GM20000 (cell line): ENCODE results near the gene CCDC187.

Experiments
- DNase-seq: peaks from one replicate; pipeline ENCODE4 v3.0.0; 2012; ENCODE audit warnings: low spot score
- CTCF ChIP-seq: IDR thresholded peaks from 2 replicates; pipeline ENCODE4 v1.5.1; 2012; ENCODE audit warnings: mild to moderate bottlenecking, control low read depth; ENCODE audit errors: extremely low read depth, missing control alignments

Gene CCDC187

DNA sequence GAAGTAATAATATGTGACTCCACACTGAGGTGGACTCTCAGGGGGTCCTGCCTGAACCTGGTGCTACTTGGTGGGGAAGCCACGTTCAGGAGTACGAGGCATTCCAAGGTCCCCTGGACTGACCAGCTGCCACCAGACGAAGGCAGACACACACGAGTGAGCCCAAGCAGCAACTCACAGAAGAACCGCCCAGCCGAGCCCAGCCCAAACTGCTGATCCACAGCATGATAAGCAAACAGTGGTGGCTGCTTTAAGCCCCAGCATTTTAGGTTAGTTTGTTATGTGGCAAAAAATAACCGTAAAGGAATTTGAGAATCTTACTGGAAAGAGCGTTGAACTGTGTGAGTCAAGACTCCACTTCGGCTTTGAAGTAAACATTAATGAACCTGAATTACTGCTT lies 90.2 kb downstream of the CCDC187 start:
- DNase-seq: no peak
- TF ChIP-seq CTCF: no peak

GRCh38 chr9:136212345-136212950 lies 91.4 kb downstream of the CCDC187 start:
- TF ChIP-seq CTCF: no peak

GRCh38 chr9:136211441-136212344 lies 92.2 kb downstream of the CCDC187 start:
- DNase-seq: no peak
- no peak for TF ChIP-seq CTCF

More at GRCh38 chr9:136212345-136212950, 91.4 kb downstream of the CCDC187 start:
- no peak for DNase-seq

- no peak for DNase-seq
- TF ChIP-seq CTCF: no peak
Observed at GRCh38 chr9:136211006-136211405, 92.9 kb downstream of the CCDC187 start.

DNA sequence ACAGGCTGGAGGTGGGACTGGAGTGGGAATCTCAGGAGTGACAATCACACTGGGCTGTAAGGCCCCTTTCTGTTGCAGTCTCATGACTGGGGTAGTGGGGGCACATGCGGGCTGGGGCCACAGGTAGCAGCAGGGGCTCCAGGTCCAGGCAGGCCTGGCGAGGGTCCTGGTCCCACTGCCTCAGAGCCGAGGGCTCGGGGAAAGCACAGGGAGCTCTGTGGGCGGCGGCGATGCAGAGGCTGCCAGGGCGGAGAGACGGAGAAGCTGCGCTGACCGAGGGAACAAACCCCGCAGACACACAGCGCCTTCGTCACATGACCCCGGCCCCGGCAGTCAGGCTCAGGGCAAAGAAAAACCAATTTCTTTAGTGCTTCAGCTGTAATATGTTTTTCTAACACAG lies 93.6 kb downstream of the CCDC187 start:
- DNase-seq: no peak
- TF ChIP-seq CTCF: no peak

- DNase-seq: no peak
- no peak for TF ChIP-seq CTCF
Observed at GRCh38 chr9:136209786-136210185, 94.1 kb downstream of the CCDC187 start.

DNA sequence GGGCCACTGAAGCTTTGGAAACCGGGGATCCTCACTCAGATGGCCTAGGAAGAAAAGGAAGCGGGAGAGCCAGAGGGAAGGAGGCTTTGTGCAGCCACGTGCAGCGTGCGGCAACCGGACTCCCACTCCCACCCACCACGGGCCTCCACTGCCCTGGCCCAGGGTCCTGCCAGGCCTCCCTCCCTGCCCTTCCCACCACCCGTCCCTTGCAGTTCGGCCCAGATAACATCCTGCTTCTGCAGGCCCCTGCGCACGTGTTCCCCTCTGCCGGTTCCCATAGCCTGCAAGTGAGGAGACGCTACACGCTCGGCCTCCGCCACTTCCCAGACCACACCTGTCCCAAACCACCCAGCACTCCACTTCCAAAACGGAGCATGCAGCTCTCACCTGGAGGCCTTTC lies 94.7 kb downstream of the CCDC187 start:
- DNase-seq: no peak
- TF ChIP-seq CTCF: no peak
